GM19397 (cell line): ENCODE results near the gene RAD50.

Source experiments
- ATAC-seq: cut with Tn5 transposase; IDR thresholded peaks from one replicate; pipeline ENCODE4 v1.9.1; 2021; ENCODE audit warnings: mild to moderate bottlenecking, moderate library complexity; ENCODE audit not compliant: unreplicated experiment

Gene RAD50

GRCh38 chr5:132659598-132660493 is 103.1 kb downstream of the RAD50 start:
- no peak for ATAC-seq

GRCh38 chr5:132661231-132662003 is 104.6 kb downstream of the RAD50 start:
- ATAC-seq: no peak

GRCh38 chr5:132662004-132662401 is 105.2 kb downstream of the RAD50 start:
- no peak for ATAC-seq

GRCh38 chr5:132662925-132663770 is 106.4 kb downstream of the RAD50 start:
- peak; percentile 54 for ATAC-seq

- peak; percentile 41 for ATAC-seq
These were observed 107.3 kb downstream of the RAD50 start for GRCh38 chr5:132663771-132664695.

- ATAC-seq: no peak
These were observed 108.0 kb downstream of the RAD50 start for GRCh38 chr5:132664696-132665209.

GRCh38 chr5:132665574-132666080 is 108.8 kb downstream of the RAD50 start:
- no peak for ATAC-seq

- ATAC-seq: no peak
These were observed 109.7 kb downstream of the RAD50 start for GRCh38 chr5:132666310-132667123.

GRCh38 chr5:132667309-132667708 is 110.5 kb downstream of the RAD50 start:
- ATAC-seq: no peak

GRCh38 chr5:132667761-132668705 is 111.3 kb downstream of the RAD50 start:
- no peak for ATAC-seq

GRCh38 chr5:132668706-132669454 is 112.1 kb downstream of the RAD50 start:
- no peak for ATAC-seq

- no peak for ATAC-seq
These were observed 112.7 kb downstream of the RAD50 start for GRCh38 chr5:132669455-132669820.

GRCh38 chr5:132669966-132670882 is 113.4 kb downstream of the RAD50 start:
- ATAC-seq: no peak

- no peak for ATAC-seq
These were observed 114.2 kb downstream of the RAD50 start for GRCh38 chr5:132671000-132671399.

GRCh38 chr5:132673488-132673887 is 116.7 kb downstream of the RAD50 start:
- ATAC-seq: no peak
